ENCODE data around the gene ATRX. TPM values are rescaled to one million over a fixed set of nuclear protein-coding genes. Genes with fewer than 3 reads are reported as not detected.

ATRX gene
- total and polyA plus RNA-seq, 2 of the 8 experiments (the other 6 are each of a cell fraction or from before 2014, with no cell fraction given): 28.4 to 97.8 TPM

DNA sequence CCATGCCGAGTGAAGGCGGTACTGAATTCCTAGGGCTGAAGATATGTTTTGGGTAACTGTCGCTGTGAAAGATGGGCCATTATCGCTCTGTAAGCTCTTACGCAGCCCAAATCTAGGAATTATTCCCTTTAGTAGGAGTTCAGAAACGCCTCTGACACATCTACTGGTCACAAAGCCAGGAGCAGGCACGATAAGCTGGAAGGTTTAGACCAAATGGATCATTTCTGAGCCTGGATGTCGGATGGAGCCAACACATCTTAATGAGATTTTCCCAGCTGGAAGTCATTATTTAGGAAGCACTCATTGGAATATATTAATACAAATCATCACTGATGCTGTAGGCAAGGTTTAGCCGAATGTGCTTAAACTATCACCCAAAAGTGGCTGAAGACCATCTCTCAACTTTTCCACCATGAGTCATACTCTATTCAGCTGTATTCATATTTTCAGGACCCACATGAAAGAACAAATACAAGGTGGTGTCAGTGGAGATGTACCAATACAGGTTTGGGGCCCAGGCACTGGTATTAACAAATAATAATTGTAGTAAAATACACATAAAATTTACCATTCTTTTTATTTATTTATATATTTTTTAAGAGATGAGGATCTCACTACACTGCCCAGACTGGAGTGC is 34.2 kb upstream of the ATRX start:
- ChIA-PET CTCF (ENCODE audit: partially characterized antibody) (no interaction called here), POLR2A (ENCODE audit: partially characterized antibody) (no interaction called here)
- no peak overlapping the region for H3K4me3 ChIP-seq (ENCODE audit: extremely low read depth in 1 of 4, insufficient read depth in 2 of 4, low read depth in 3 of 4, low read length in 4 of 4)
- TF ChIP-seq CEBPB (IDR thresholded peaks at IDR 0.05; ENCODE audit: low read depth, low read length): no peak
- no peak for TF ChIP-seq USF2 (IDR thresholded peaks at IDR 0.05; ENCODE audit: low read length)
- no peak for TF ChIP-seq GTF2F1 (IDR thresholded peaks at IDR 0.05; ENCODE audit: borderline replicate concordance, low read depth, low read length)
- no peak for TF ChIP-seq CTCF (IDR thresholded peaks at IDR 0.05; ENCODE audit: control extremely low read depth in 1 of 3, insufficient read depth in 1 of 3, low read depth in 1 of 3, low read length in 3 of 3)
- H3K56ac ChIP-seq (replicated peaks; ENCODE audit: insufficient read length, low read depth, low read length): no peak overlapping the region
- H3K14ac ChIP-seq (ENCODE audit: insufficient read length): no peak overlapping the region
- FAIRE-seq: no peak
- 87% methylated on average over 9 of the region's 9 CpGs; no CpG with 5 or more reads in 1 of the 2 experiments for WGBS, 2 experiments (ENCODE audit: extremely low coverage in 1 of 2, insufficient coverage in 1 of 2, insufficient read length in 1 of 2, insufficient replicate concordance in 2 of 2, low coverage in 1 of 2, low lambda C conversion rate in 2 of 2, missing lambda C conversion rate in 1 of 2)
- no peaks in the 10 kb centered on the region for H4K20me1 ChIP-seq (replicated peaks in 1 of 2; ENCODE audit: control insufficient read depth in 1 of 2, insufficient read depth in 2 of 2, low read length in 2 of 2)
- no peak overlapping the region for H2BK120ac ChIP-seq (replicated peaks; ENCODE audit: low read depth, low read length)
- no peak overlapping the region for H2BK12ac ChIP-seq (ENCODE audit: low read depth, low read length)
- no peak overlapping the region for H3K27ac ChIP-seq (ENCODE audit: low read depth, low read length)
- H3K4me2 ChIP-seq (ENCODE audit: insufficient read depth in 1 of 2, low read depth in 2 of 2, low read length in 2 of 2): no peak overlapping the region
- H3K9me3 ChIP-seq (ENCODE audit: insufficient read depth in 2 of 2, low read depth in 1 of 2, low read length in 1 of 2): no peaks in the 10 kb centered on the region
- H3K18ac ChIP-seq (ENCODE audit: extremely low read depth, low read length): no peak overlapping the region
- H3K79me1 ChIP-seq (ENCODE audit: low read depth, low read length): no peaks in the 10 kb centered on the region
- no peak overlapping the region for H4K91ac ChIP-seq (replicated peaks; ENCODE audit: insufficient read length, low read length)
- H2AFZ ChIP-seq (ENCODE audit: low read length): no peak overlapping the region
- peaks cover 0 to 4% (median 1%) of the 10 kb centered on the region in 4 experiments; a peak in 3 of 8 replicates for H3K36me3 ChIP-seq (ENCODE audit: control insufficient read depth in 2 of 4, insufficient read depth in 4 of 4, low read length in 3 of 4)
- no peak overlapping the region for H2BK15ac ChIP-seq (ENCODE audit: low read length)
- H3K9ac ChIP-seq (replicated peaks in 1 of 4; ENCODE audit: extremely low read depth in 1 of 4, low read depth in 3 of 4, low read length in 3 of 4): no peak overlapping the region
- no peaks in the 10 kb centered on the region for H3K27me3 ChIP-seq (replicated peaks in 1 of 4; ENCODE audit: control insufficient read depth in 3 of 4, extremely low read depth in 1 of 4, insufficient read depth in 3 of 4, low read length in 3 of 4)
- no peak overlapping the region for H3K4ac ChIP-seq (replicated peaks; ENCODE audit: insufficient read length, low read depth, low read length)
- no peak overlapping the region for H4K8ac ChIP-seq (ENCODE audit: extremely low read depth, insufficient read depth, low read length)
- H3K23ac ChIP-seq (ENCODE audit: insufficient read length): no peak overlapping the region
- H2AK5ac ChIP-seq (ENCODE audit: low read depth, low read length): no peak overlapping the region
- H3K23me2 ChIP-seq (ENCODE audit: low read depth, low read length): no peaks in the 10 kb centered on the region
- H3K4me1 ChIP-seq (replicated peaks in 1 of 4; ENCODE audit: control insufficient read depth in 3 of 4, insufficient read depth in 4 of 4, low read length in 3 of 4): no peaks in the 10 kb centered on the region
- DNase-seq (ENCODE audit: low read depth in 1 of 2, low spot score in 2 of 2): no peak
- no peak overlapping the region for H4K5ac ChIP-seq (ENCODE audit: insufficient read length, low read depth, low read length)
- H2BK20ac ChIP-seq (ENCODE audit: low read length): no peak overlapping the region
- H3K79me2 ChIP-seq (ENCODE audit: control insufficient read depth in 1 of 2, insufficient read depth in 2 of 2, low read length in 2 of 2): no peaks in the 10 kb centered on the region
- H2BK5ac ChIP-seq (ENCODE audit: low read depth, low read length): no peak overlapping the region

All from H1 (cell line).